Midbrain (tissue), 1 donor: ENCODE measurements around the gene NHP2.
"Not testable (repeated sequence)": the region's sequence is repeated elsewhere in the genome, so short reads cannot be mapped to it uniquely, and the experiment has no call there.

ENCODE experiments used
- DNase-seq: peaks from one replicate; lab custom pipeline; 2025; lab: John Stamatoyannopoulos, UW

The NHP2 gene

GRCh38 chr5:178130576-178131445 is 22.9 kb downstream of the NHP2 start, which contains the start of gene RMND5B:
TSS of gene RMND5B (plus strand) at chr5:178131014. CDS start at chr5:178138120, 7,106 bp downstream.
- peak; percentile 83 for DNase-seq

GRCh38 chr5:178130234-178130575 is 23.5 kb downstream of the NHP2 start:
- DNase-seq = not testable (repeated sequence)

- DNase-seq = no peak
These were observed 24.4 kb downstream of the NHP2 start for GRCh38 chr5:178129296-178129695.

GRCh38 chr5:178127300-178128009 is 26.2 kb downstream of the NHP2 start:
- DNase-seq = not testable (repeated sequence)

- DNase-seq = no peak
These were observed 27.1 kb downstream of the NHP2 start for GRCh38 chr5:178126556-178126955.

GRCh38 chr5:178125253-178125906 is 28.3 kb downstream of the NHP2 start:
- DNase-seq = no peak

GRCh38 chr5:178123966-178124925 is 29.4 kb downstream of the NHP2 start:
- DNase-seq = no peak

GRCh38 chr5:178123094-178123965 is 30.4 kb downstream of the NHP2 start:
- DNase-seq = no peak

GRCh38 chr5:178122346-178122745 is 31.3 kb downstream of the NHP2 start:
- DNase-seq = no peak

- DNase-seq = no peak
These were observed 32.1 kb downstream of the NHP2 start for GRCh38 chr5:178121391-178122276.

GRCh38 chr5:178120607-178121357 is 32.9 kb downstream of the NHP2 start:
- peak; percentile 8 for DNase-seq

GRCh38 chr5:178119915-178120606 is 33.6 kb downstream of the NHP2 start:
- no peak for DNase-seq

- no peak for DNase-seq
These were observed 35.6 kb downstream of the NHP2 start for GRCh38 chr5:178117923-178118701.

- DNase-seq = no peak
These were observed 37.4 kb downstream of the NHP2 start for GRCh38 chr5:178116143-178116885.

- no peak for DNase-seq
These were observed 37.9 kb downstream of the NHP2 start for GRCh38 chr5:178115814-178116142.

- DNase-seq = no peak
These were observed 38.4 kb downstream of the NHP2 start for GRCh38 chr5:178115136-178115813.
